ENCODE results near the gene LRIG1. TPM values are rescaled to one million over a fixed set of nuclear protein-coding genes. Genes with fewer than 3 reads are reported as not detected.

The LRIG1 gene
- total RNA-seq, 4 donors from 2014 or later, result 95.3 to 136 (median 131) TPM

DNA sequence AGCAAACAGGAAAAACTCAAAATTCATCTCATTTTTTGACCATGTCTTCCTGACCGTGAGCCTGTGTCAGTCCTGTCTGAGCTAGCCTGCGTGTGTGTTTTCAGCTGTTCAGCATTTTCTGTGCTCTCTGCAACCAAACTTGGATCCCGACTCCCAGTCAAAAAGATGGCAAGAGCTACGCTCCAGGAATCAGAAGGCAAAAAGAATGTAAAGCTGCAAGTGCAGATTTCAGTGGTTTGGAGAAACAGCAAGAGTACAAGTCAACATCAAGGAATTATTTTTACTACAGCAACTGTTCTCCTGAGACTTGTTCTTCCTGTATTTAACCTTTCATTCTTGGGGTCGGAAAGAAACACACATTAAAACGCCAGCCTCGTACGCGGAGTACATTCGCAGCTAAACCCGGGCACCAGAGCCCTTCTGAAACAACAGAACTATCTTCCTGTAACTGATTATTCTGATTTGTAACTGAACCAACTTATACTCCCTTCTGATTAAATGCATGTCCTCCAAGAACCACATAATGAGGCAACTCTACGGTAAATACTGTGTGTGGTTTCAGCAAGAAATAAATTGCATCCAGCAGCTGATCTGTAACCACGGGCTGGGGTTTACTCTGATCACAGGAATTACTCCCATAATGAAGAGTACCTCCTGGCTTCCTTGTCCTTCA is 107.4 kb downstream of the LRIG1 start:
- WGBS, result 62% methylated on average over 13 of the region's 13 CpGs
- no peaks in the 10 kb centered on the region for H3K27me3 ChIP-seq
- H3K36me3 ChIP-seq, result peaks cover 23 to 71% (median 57%) of the 10 kb centered on the region in 4 donors
- H3K27ac ChIP-seq (replicated peaks in 1 of 4), result peak overlapping the region in 3 of 4 donors; percentile 11 to 52 (median 28)
- intact Hi-C loops (cut with DNase I), result no loop called here
- TF ChIP-seq, protein P1, sequence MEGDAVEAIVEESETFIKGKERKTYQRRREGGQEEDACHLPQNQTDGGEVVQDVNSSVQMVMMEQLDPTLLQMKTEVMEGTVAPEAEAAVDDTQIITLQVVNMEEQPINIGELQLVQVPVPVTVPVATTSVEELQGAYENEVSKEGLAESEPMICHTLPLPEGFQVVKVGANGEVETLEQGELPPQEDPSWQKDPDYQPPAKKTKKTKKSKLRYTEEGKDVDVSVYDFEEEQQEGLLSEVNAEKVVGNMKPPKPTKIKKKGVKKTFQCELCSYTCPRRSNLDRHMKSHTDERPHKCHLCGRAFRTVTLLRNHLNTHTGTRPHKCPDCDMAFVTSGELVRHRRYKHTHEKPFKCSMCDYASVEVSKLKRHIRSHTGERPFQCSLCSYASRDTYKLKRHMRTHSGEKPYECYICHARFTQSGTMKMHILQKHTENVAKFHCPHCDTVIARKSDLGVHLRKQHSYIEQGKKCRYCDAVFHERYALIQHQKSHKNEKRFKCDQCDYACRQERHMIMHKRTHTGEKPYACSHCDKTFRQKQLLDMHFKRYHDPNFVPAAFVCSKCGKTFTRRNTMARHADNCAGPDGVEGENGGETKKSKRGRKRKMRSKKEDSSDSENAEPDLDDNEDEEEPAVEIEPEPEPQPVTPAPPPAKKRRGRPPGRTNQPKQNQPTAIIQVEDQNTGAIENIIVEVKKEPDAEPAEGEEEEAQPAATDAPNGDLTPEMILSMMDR (IDR thresholded peaks at IDR 0.05), result no peak
- TF ChIP-seq POLR2AphosphoS5 (IDR thresholded peaks at IDR 0.05) (no peak), POLR2A (IDR thresholded peaks at IDR 0.05; ENCODE audit: low read depth) (no peak), EP300 (IDR thresholded peaks at IDR 0.05) (no peak)
- no peak overlapping the region for H3K4me3 ChIP-seq
- H3K9me3 ChIP-seq, result no peaks in the 10 kb centered on the region
- no peak for DNase-seq (ENCODE audit: extremely low spot score)
- H3K4me1 ChIP-seq, result peaks cover 30 to 49% (median 44%) of the 10 kb centered on the region in 4 donors

DNA sequence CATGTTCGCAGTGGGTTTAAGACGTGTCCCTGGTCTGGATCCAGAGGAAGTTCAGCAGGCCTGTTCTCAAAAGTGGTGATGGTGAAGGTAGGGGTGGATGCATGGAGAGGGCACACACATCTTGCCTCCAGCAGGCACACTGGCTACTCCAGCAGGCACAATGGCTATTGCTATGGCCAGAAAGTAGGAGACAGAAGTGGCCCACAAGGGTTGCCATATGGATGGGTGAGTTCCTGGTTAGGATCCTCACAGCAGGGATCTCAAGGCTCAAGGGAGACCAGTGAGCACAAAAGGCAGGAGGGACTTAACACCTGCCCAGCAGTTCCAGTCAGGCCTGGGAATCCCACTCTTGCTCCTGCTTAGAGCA is 107.9 kb downstream of the LRIG1 start:
- intact Hi-C loops (cut with DNase I), result no loop called here
- WGBS, result 96% methylated on average over 2 of the region's 2 CpGs
- TF ChIP-seq, protein P1 (IDR thresholded peaks at IDR 0.05), result no peak
- TF ChIP-seq EP300 (IDR thresholded peaks at IDR 0.05), result no peak
- no peak for TF ChIP-seq POLR2AphosphoS5 (IDR thresholded peaks at IDR 0.05)
- TF ChIP-seq POLR2A (IDR thresholded peaks at IDR 0.05; ENCODE audit: low read depth), result no peak
- peaks cover 24 to 45% (median 39%) of the 10 kb centered on the region in 4 donors for H3K4me1 ChIP-seq
- H3K27me3 ChIP-seq, result no peaks in the 10 kb centered on the region
- H3K27ac ChIP-seq (replicated peaks in 1 of 4), result peak overlapping the region in 3 of 4 donors; percentile 11 to 52 (median 28)
- DNase-seq (ENCODE audit: extremely low spot score), result no peak
- H3K36me3 ChIP-seq, result peaks cover 23 to 66% (median 54%) of the 10 kb centered on the region in 4 donors
- no peaks in the 10 kb centered on the region for H3K9me3 ChIP-seq
- no peak overlapping the region for H3K4me3 ChIP-seq

DNA sequence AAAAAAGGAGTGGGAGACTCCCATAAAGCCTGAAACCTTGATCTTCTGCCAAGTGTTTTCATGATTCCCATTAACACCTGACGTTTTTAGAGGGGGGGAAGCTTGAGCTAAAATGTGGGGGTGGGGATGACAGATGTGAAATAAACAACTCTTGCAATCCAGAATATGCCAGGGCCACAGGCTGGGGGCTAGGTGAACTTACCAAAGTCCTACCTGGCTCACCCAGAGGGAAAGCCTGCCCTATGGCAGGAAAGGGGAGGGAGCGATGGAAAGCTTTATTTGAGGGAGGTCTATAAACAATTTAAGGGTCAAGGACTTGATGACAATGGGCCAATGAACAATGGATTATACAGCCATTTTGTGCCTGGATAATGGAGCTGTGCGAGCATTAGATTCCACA is 108.3 kb downstream of the LRIG1 start:
- DNase-seq (ENCODE audit: extremely low spot score), result no peak
- intact Hi-C loops (cut with DNase I), result no loop called here
- TF ChIP-seq EP300 (IDR thresholded peaks at IDR 0.05) (no peak), POLR2AphosphoS5 (IDR thresholded peaks at IDR 0.05) (no peak), POLR2A (IDR thresholded peaks at IDR 0.05; ENCODE audit: low read depth) (no peak)
- TF ChIP-seq, protein P1 (IDR thresholded peaks at IDR 0.05), result no peak
- Histone ChIP-seq H3K27ac (replicated peaks in 1 of 4) (peak overlapping the region in 2 of 4 donors; percentile 28 to 52), H3K27me3 (no peaks in the 10 kb centered on the region), H3K9me3 (no peaks in the 10 kb centered on the region), H3K4me1 (peaks cover 20 to 41% (median 35%) of the 10 kb centered on the region in 4 donors), H3K36me3 (peaks cover 23 to 61% (median 51%) of the 10 kb centered on the region in 4 donors), H3K4me3 (no peak overlapping the region)
- WGBS, result 81% methylated on average over 3 of the region's 3 CpGs

DNA sequence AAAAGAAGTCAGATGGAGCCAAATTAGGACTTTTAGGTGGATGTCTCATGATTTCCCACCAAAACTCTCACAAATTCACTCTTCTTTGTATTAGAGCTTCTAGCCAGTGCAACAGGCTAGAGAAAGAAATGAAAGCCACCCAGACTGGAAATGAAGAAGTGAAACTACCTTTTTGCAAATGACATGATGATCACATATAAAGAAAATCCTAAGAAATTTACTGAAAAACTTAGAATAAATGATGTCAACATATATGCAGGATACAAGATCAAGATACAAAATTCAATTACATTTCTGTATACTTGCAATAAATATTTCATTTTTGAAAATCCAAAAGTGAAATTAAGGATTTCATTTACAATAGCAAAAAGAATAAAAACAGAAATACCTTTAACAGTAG is 110.8 kb downstream of the LRIG1 start:
- Histone ChIP-seq H3K9me3 (no peaks in the 10 kb centered on the region), H3K36me3 (peaks cover 24 to 59% (median 50%) of the 10 kb centered on the region in 4 donors), H3K4me3 (no peak overlapping the region), H3K27ac (replicated peaks in 1 of 4) (no peak overlapping the region), H3K27me3 (no peaks in the 10 kb centered on the region), H3K4me1 (peaks cover 19 to 38% (median 28%) of the 10 kb centered on the region in 4 donors)
- no peak for DNase-seq (ENCODE audit: extremely low spot score)
- intact Hi-C loops (cut with DNase I), result no loop called here
- TF ChIP-seq EP300 (IDR thresholded peaks at IDR 0.05), result no peak
- no peak for TF ChIP-seq POLR2A (IDR thresholded peaks at IDR 0.05; ENCODE audit: low read depth)
- TF ChIP-seq, protein P1 (IDR thresholded peaks at IDR 0.05), result no peak
- no peak for TF ChIP-seq POLR2AphosphoS5 (IDR thresholded peaks at IDR 0.05)
